IPS-NIHi7 (cell line): ENCODE data around the gene TBC1D3D.
"Not testable (repeated sequence)": the region's sequence is repeated elsewhere in the genome, so short reads cannot be mapped to it uniquely, and the experiment has no call there.

ENCODE experiments used
- DNase-seq: peaks from one replicate; pipeline ENCODE4 v3.0.0; 2012; ENCODE audit warnings: mixed read lengths; ENCODE audit errors: extremely low spot score

TBC1D3D gene

DNA sequence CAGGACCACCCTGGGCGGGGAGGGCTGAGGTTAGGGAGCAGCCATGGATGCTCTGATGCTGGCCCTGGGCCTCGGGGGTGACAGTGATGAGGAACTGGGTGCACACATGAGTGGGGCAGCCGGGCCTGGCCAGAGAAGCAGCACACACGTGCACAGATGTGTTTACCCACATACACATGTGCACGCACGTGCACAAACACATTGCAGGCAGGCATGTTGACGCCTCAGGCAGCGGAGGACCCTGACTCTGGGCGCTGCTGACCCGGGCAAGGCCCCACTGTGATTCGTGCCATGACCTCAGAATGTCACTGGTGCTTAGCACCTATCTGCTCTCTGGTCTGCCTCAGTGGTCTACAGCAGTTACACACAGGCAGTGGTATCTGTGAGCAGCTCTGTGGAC lies at the start of gene TBC1D3D:
Gene TBC1D3D (plus strand): TSS at position 301 of the 400 bp plus-strand sequence. CDS start 1,585 bp downstream, outside the sequence.
- DNase-seq = not testable (repeated sequence)

DNA sequence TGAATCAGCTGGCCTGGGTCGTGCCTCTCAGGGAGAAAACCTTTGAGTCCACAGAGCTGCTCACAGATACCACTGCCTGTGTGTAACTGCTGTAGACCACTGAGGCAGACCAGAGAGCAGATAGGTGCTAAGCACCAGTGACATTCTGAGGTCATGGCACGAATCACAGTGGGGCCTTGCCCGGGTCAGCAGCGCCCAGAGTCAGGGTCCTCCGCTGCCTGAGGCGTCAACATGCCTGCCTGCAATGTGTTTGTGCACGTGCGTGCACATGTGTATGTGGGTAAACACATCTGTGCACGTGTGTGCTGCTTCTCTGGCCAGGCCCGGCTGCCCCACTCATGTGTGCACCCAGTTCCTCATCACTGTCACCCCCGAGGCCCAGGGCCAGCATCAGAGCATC lies 14.8 kb upstream of the TBC1D3D start, which contains the start of gene TBC1D3L:
Gene TBC1D3L (minus strand): TSS at position 101 of the 400 bp plus-strand sequence. CDS start 1,540 bp downstream, outside the sequence.
- DNase-seq = not testable (repeated sequence)
